ENCODE results near the gene SPATS2L.

The SPATS2L gene

GRCh38 chr2:200525066-200525465 is 218.6 kb downstream of the SPATS2L start:
- Histone ChIP-seq H3K4me1 (peaks cover 0 to 10% (median 7%) of the 10 kb centered on the region in 4 donors), H3K27me3 (no peaks in the 10 kb centered on the region), H3K9me3 (no peaks in the 10 kb centered on the region), H3K36me3 (no peaks in the 10 kb centered on the region), H3K27ac (no peak overlapping the region), H3K4me3 (peak overlapping the region in 1 of 2 donors; percentile 69)
- TF ChIP-seq, protein P1, sequence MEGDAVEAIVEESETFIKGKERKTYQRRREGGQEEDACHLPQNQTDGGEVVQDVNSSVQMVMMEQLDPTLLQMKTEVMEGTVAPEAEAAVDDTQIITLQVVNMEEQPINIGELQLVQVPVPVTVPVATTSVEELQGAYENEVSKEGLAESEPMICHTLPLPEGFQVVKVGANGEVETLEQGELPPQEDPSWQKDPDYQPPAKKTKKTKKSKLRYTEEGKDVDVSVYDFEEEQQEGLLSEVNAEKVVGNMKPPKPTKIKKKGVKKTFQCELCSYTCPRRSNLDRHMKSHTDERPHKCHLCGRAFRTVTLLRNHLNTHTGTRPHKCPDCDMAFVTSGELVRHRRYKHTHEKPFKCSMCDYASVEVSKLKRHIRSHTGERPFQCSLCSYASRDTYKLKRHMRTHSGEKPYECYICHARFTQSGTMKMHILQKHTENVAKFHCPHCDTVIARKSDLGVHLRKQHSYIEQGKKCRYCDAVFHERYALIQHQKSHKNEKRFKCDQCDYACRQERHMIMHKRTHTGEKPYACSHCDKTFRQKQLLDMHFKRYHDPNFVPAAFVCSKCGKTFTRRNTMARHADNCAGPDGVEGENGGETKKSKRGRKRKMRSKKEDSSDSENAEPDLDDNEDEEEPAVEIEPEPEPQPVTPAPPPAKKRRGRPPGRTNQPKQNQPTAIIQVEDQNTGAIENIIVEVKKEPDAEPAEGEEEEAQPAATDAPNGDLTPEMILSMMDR (IDR thresholded peaks at IDR 0.05): no peak
- DNase-seq: no peak
- intact Hi-C loops (cut with DNase I; ENCODE audit: low total_unique reads): no loop called here

DNA sequence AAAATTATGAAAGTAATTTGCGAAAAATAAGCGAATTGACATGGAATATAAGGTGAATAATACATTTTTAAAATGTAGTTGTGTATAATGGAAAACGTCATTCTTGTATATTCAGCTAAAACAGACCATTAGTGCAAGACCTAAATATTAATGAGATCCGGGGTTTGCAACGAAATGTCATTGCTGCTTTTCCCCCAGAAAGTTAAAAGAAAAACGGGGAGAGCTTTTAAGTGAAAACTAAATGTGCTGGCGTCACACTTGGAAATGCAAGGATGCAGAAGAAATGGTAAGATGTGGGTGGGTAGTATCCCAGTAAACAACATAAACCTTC is 219.0 kb downstream of the SPATS2L start:
- TF ChIP-seq, protein P1 (IDR thresholded peaks at IDR 0.05): no peak
- Histone ChIP-seq H3K9me3 (no peaks in the 10 kb centered on the region), H3K27ac (peak overlapping the region; percentile 45 to 56), H3K36me3 (no peaks in the 10 kb centered on the region), H3K4me3 (peak overlapping the region; percentile 59 to 69), H3K27me3 (no peaks in the 10 kb centered on the region), H3K4me1 (peaks cover 0 to 10% (median 7%) of the 10 kb centered on the region in 4 donors)
- DNase-seq: no peak
- intact Hi-C loops (cut with DNase I; ENCODE audit: low total_unique reads): no loop called here

GRCh38 chr2:200525882-200526651 is 219.6 kb downstream of the SPATS2L start, which contains the start of gene SGO2:
SGO2 (plus strand) TSS chr2:200526207; CDS start chr2:200532976, 6,769 bp downstream.
- TF ChIP-seq, protein P1 (IDR thresholded peaks at IDR 0.05): no peak
- Histone ChIP-seq H3K9me3 (no peaks in the 10 kb centered on the region), H3K27me3 (no peaks in the 10 kb centered on the region), H3K27ac (peak within 1 kb of the TSS; percentile 45 to 56), H3K4me1 (peaks cover 0 to 10% (median 7%) of the 10 kb centered on the region in 4 donors), H3K4me3 (peak within 1 kb of the TSS; percentile 59 to 69), H3K36me3 (no peaks in the 10 kb centered on the region)
- intact Hi-C loops (cut with DNase I; ENCODE audit: low total_unique reads): no loop called here
- peak; percentile 94 to 96 for DNase-seq

GRCh38 chr2:200528228-200528627 is 221.7 kb downstream of the SPATS2L start:
- Histone ChIP-seq H3K27ac (no peak overlapping the region), H3K27me3 (no peaks in the 10 kb centered on the region), H3K36me3 (no peaks in the 10 kb centered on the region), H3K4me3 (no peak overlapping the region), H3K4me1 (peaks cover 0 to 10% (median 7%) of the 10 kb centered on the region in 4 donors), H3K9me3 (no peaks in the 10 kb centered on the region)
- TF ChIP-seq, protein P1 (IDR thresholded peaks at IDR 0.05): no peak
- intact Hi-C loops (cut with DNase I; ENCODE audit: low total_unique reads): no loop called here
- DNase-seq: no peak

All from tibial artery (tissue), 4 donors.